ENCODE measurements around the gene CSMD2. TPM values are rescaled to one million over a fixed set of nuclear protein-coding genes. Genes with fewer than 3 reads are reported as not detected.

The CSMD2 gene
- total RNA-seq, 1 experiment from 2014 or later, result not detected

GRCh38 chr1:34037856-34038255, 127.2 kb downstream of the CSMD2 start:
- H3K9me2 ChIP-seq (ENCODE audit: insufficient read depth), result no peaks in the 10 kb centered on the region
- intact Hi-C loops (cut with micrococcal nuclease; ENCODE audit: unreplicated experiment), result no loop called here
- no peaks in the 10 kb centered on the region for H4K20me1 ChIP-seq (ENCODE audit: insufficient read depth)
- H3K4me3 ChIP-seq, result no peak overlapping the region
- ChIA-PET CTCF (no interaction called here), POLR2A (ENCODE audit: unreplicated experiment) (no interaction called here)
- DNase-seq, result no peak
- no peaks in the 10 kb centered on the region for H3K36me3 ChIP-seq (ENCODE audit: low read depth)
- no peak overlapping the region for H3K4me2 ChIP-seq
- no TSS peak for BruUV-seq (replicated peaks)
- no peak overlapping the region for H3K27ac ChIP-seq
- H3F3A ChIP-seq (ENCODE audit: insufficient read depth, low read depth), result no peaks in the 10 kb centered on the region
- TF ChIP-seq CTCF (conservative IDR thresholded peaks at IDR 0.05) (no peak), EZH2 (IDR thresholded peaks at IDR 0.05; ENCODE audit: low read depth) (no peak)
- H3K27me3 ChIP-seq (ENCODE audit: insufficient read depth, low read depth), result 0 out of 2 replicates have a peak, but pooled peaks cover 8% of the 10 kb centered on the region
- no peak overlapping the region for H2AFZ ChIP-seq
- no peaks in the 10 kb centered on the region for H3K4me1 ChIP-seq (replicated peaks; ENCODE audit: insufficient read depth)
- H3K9me3 ChIP-seq (ENCODE audit: insufficient read depth, low read depth), result no peaks in the 10 kb centered on the region
- H3K79me2 ChIP-seq (ENCODE audit: low read depth), result no peaks in the 10 kb centered on the region

GRCh38 chr1:34037109-34037508, 127.9 kb downstream of the CSMD2 start:
- intact Hi-C loops (cut with micrococcal nuclease; ENCODE audit: unreplicated experiment), result no loop called here
- H3K4me3 ChIP-seq, result no peak overlapping the region
- H3K4me1 ChIP-seq (replicated peaks; ENCODE audit: insufficient read depth), result no peaks in the 10 kb centered on the region
- no peaks in the 10 kb centered on the region for H3K36me3 ChIP-seq (ENCODE audit: low read depth)
- H3K79me2 ChIP-seq (ENCODE audit: low read depth), result no peaks in the 10 kb centered on the region
- 0 out of 2 replicates have a peak, but pooled peaks cover 8% of the 10 kb centered on the region for H3K27me3 ChIP-seq (ENCODE audit: insufficient read depth, low read depth)
- no peak for TF ChIP-seq CTCF (conservative IDR thresholded peaks at IDR 0.05)
- no peak for TF ChIP-seq EZH2 (IDR thresholded peaks at IDR 0.05; ENCODE audit: low read depth)
- H2AFZ ChIP-seq, result no peak overlapping the region
- no TSS peak for BruUV-seq (replicated peaks)
- ChIA-PET CTCF (no interaction called here), POLR2A (ENCODE audit: unreplicated experiment) (no interaction called here)
- DNase-seq, result no peak
- no peaks in the 10 kb centered on the region for H3K9me2 ChIP-seq (ENCODE audit: insufficient read depth)
- H3K4me2 ChIP-seq, result no peak overlapping the region
- no peaks in the 10 kb centered on the region for H4K20me1 ChIP-seq (ENCODE audit: insufficient read depth)
- H3K27ac ChIP-seq, result no peak overlapping the region
- no peaks in the 10 kb centered on the region for H3K9me3 ChIP-seq (ENCODE audit: insufficient read depth, low read depth)
- no peaks in the 10 kb centered on the region for H3F3A ChIP-seq (ENCODE audit: insufficient read depth, low read depth)

- TF ChIP-seq CTCF (conservative IDR thresholded peaks at IDR 0.05) (no peak), EZH2 (IDR thresholded peaks at IDR 0.05; ENCODE audit: low read depth) (no peak)
Observed at GRCh38 chr1:34034036-34034435, 131.0 kb downstream of the CSMD2 start.

More at GRCh38 chr1:34034036-34034435, 131.0 kb downstream of the CSMD2 start:
- no TSS peak for BruUV-seq (replicated peaks)
- H3K27me3 ChIP-seq (ENCODE audit: insufficient read depth, low read depth), result 0 out of 2 replicates have a peak, but pooled peaks cover 17% of the 10 kb centered on the region
- H3K36me3 ChIP-seq (ENCODE audit: low read depth), result no peaks in the 10 kb centered on the region
- no peak overlapping the region for H3K27ac ChIP-seq
- no peak for DNase-seq
- H3K79me2 ChIP-seq (ENCODE audit: low read depth), result no peaks in the 10 kb centered on the region
- ChIA-PET POLR2A (ENCODE audit: unreplicated experiment) (no interaction called here), CTCF (no interaction called here)
- no peaks in the 10 kb centered on the region for H3F3A ChIP-seq (ENCODE audit: insufficient read depth, low read depth)
- H3K4me1 ChIP-seq (replicated peaks; ENCODE audit: insufficient read depth), result no peaks in the 10 kb centered on the region
- intact Hi-C loops (cut with micrococcal nuclease; ENCODE audit: unreplicated experiment), result no loop called here
- no peaks in the 10 kb centered on the region for H3K9me3 ChIP-seq (ENCODE audit: insufficient read depth, low read depth)
- H3K4me3 ChIP-seq, result no peak overlapping the region
- no peaks in the 10 kb centered on the region for H4K20me1 ChIP-seq (ENCODE audit: insufficient read depth)
- H2AFZ ChIP-seq, result no peak overlapping the region
- no peaks in the 10 kb centered on the region for H3K9me2 ChIP-seq (ENCODE audit: insufficient read depth)
- no peak overlapping the region for H3K4me2 ChIP-seq

All from PC-9 (cell line).